ENCODE data around the gene GRM2.

GRM2 gene

DNA sequence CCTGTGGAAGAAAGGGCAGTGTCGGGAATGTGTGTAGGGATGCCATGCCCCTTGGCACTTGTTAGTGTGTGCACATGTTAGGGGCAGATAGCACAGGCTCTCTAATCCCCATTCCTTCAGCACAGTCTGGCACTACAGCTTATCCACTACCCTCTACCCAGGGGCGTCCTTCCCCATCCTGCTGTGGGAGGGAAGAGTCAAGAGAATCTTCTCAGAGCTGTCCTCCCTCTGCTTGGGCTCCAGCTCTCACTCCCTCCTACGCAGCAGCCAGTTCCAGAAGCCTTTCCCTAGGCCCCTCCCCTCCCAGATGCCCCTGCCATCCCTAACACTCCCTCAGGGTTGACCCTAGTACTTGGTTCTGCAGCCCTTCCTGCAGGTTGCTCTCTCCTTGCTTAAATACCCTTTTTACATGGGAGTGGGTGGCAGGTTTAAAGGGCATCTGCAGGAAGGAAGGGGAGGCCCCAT, 815 bp upstream of the GRM2 start:
- H3K4me1 ChIP-seq (ENCODE audit: insufficient read depth, low read length) = peaks cover 12% of the 10 kb centered on the region; the same call in 1 of the 2 replicates
- H3K36me3 ChIP-seq (ENCODE audit: insufficient read depth, low read length) = no peaks in the 10 kb centered on the region
- no peaks in the 10 kb centered on the region for H3K9me3 ChIP-seq (ENCODE audit: control insufficient read depth, insufficient read depth, low read length)
- no peak overlapping the region for H3K9ac ChIP-seq (ENCODE audit: low read depth, low read length)

- Histone ChIP-seq H3K9ac (ENCODE audit: low read depth, low read length) (no peak overlapping the region), H3K9me3 (ENCODE audit: control insufficient read depth, insufficient read depth, low read length) (no peaks in the 10 kb centered on the region), H3K4me1 (ENCODE audit: insufficient read depth, low read length) (peaks cover 4% of the 10 kb centered on the region; the same call in 1 of the 2 replicates), H3K36me3 (ENCODE audit: insufficient read depth, low read length) (no peaks in the 10 kb centered on the region)
These were observed 1.5 kb downstream of the GRM2 start for GRCh38 chr3:51708216-51708845.

GRCh38 chr3:51709004-51709420, 2.1 kb downstream of the GRM2 start:
- no peaks in the 10 kb centered on the region for H3K4me1 ChIP-seq (ENCODE audit: insufficient read depth, low read length)
- no peak overlapping the region for H3K9ac ChIP-seq (ENCODE audit: low read depth, low read length)
- no peaks in the 10 kb centered on the region for H3K36me3 ChIP-seq (ENCODE audit: insufficient read depth, low read length)
- H3K9me3 ChIP-seq (ENCODE audit: control insufficient read depth, insufficient read depth, low read length) = no peaks in the 10 kb centered on the region

- Histone ChIP-seq H3K9ac (ENCODE audit: low read depth, low read length) (no peak overlapping the region), H3K4me1 (ENCODE audit: insufficient read depth, low read length) (no peaks in the 10 kb centered on the region), H3K9me3 (ENCODE audit: control insufficient read depth, insufficient read depth, low read length) (no peaks in the 10 kb centered on the region), H3K36me3 (ENCODE audit: insufficient read depth, low read length) (no peaks in the 10 kb centered on the region)
These were observed 2.8 kb downstream of the GRM2 start for GRCh38 chr3:51709675-51710074.

GRCh38 chr3:51710631-51711351, 3.9 kb downstream of the GRM2 start:
- no peak overlapping the region for H3K9ac ChIP-seq (ENCODE audit: low read depth, low read length)
- no peaks in the 10 kb centered on the region for H3K4me1 ChIP-seq (ENCODE audit: insufficient read depth, low read length)
- no peaks in the 10 kb centered on the region for H3K9me3 ChIP-seq (ENCODE audit: control insufficient read depth, insufficient read depth, low read length)
- no peaks in the 10 kb centered on the region for H3K36me3 ChIP-seq (ENCODE audit: insufficient read depth, low read length)

- H3K9ac ChIP-seq (ENCODE audit: low read depth, low read length) = no peak overlapping the region
- H3K36me3 ChIP-seq (ENCODE audit: insufficient read depth, low read length) = no peaks in the 10 kb centered on the region
- no peaks in the 10 kb centered on the region for H3K9me3 ChIP-seq (ENCODE audit: control insufficient read depth, insufficient read depth, low read length)
- H3K4me1 ChIP-seq (ENCODE audit: insufficient read depth, low read length) = no peaks in the 10 kb centered on the region
These were observed 4.6 kb downstream of the GRM2 start for GRCh38 chr3:51711352-51712037.

DNA sequence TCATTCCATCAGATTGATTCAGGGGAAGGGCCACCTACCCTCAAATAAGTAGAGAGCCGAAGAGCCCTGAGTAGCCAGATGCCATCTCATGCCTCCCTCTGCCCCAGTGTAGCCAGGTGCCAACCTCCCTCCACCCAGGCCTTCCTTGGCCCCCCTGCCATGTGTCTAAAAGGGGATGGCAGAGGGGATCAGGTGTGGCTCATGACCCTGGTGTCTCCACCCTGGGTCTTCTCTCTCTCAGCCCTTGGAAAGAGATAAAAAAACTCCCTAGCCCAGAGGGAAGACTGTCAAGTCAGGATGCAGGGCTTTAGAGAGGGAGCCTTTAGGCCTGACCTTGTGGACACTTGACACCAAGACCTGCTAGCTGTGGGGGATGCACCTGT, 5.2 kb downstream of the GRM2 start:
- no peaks in the 10 kb centered on the region for H3K4me1 ChIP-seq (ENCODE audit: insufficient read depth, low read length)
- no peaks in the 10 kb centered on the region for H3K36me3 ChIP-seq (ENCODE audit: insufficient read depth, low read length)
- no peak overlapping the region for H3K9ac ChIP-seq (ENCODE audit: low read depth, low read length)
- no peaks in the 10 kb centered on the region for H3K9me3 ChIP-seq (ENCODE audit: control insufficient read depth, insufficient read depth, low read length)

DNA sequence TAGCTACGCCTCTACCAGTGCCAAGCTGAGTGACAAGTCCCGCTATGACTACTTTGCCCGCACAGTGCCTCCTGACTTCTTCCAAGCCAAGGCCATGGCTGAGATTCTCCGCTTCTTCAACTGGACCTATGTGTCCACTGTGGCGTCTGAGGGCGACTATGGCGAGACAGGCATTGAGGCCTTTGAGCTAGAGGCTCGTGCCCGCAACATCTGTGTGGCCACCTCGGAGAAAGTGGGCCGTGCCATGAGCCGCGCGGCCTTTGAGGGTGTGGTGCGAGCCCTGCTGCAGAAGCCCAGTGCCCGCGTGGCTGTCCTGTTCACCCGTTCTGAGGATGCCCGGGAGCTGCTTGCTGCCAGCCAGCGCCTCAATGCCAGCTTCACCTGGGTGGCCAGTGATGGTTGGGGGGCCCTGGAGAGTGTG, 5.7 kb downstream of the GRM2 start:
- H3K4me1 ChIP-seq (ENCODE audit: insufficient read depth, low read length) = no peaks in the 10 kb centered on the region
- H3K36me3 ChIP-seq (ENCODE audit: insufficient read depth, low read length) = no peaks in the 10 kb centered on the region
- H3K9me3 ChIP-seq (ENCODE audit: control insufficient read depth, insufficient read depth, low read length) = no peaks in the 10 kb centered on the region
- no peak overlapping the region for H3K9ac ChIP-seq (ENCODE audit: low read depth, low read length)

GRCh38 chr3:51712963-51713362, 6.1 kb downstream of the GRM2 start:
- H3K36me3 ChIP-seq (ENCODE audit: insufficient read depth, low read length) = no peaks in the 10 kb centered on the region
- no peaks in the 10 kb centered on the region for H3K9me3 ChIP-seq (ENCODE audit: control insufficient read depth, insufficient read depth, low read length)
- no peak overlapping the region for H3K9ac ChIP-seq (ENCODE audit: low read depth, low read length)
- H3K4me1 ChIP-seq (ENCODE audit: insufficient read depth, low read length) = no peaks in the 10 kb centered on the region

GRCh38 chr3:51715231-51715976, 8.5 kb downstream of the GRM2 start:
- Histone ChIP-seq H3K9me3 (ENCODE audit: control insufficient read depth, insufficient read depth, low read length) (no peaks in the 10 kb centered on the region), H3K9ac (ENCODE audit: low read depth, low read length) (no peak overlapping the region), H3K4me1 (ENCODE audit: insufficient read depth, low read length) (no peaks in the 10 kb centered on the region), H3K36me3 (ENCODE audit: insufficient read depth, low read length) (no peaks in the 10 kb centered on the region)

GRCh38 chr3:51715977-51716294, 9.1 kb downstream of the GRM2 start:
- Histone ChIP-seq H3K4me1 (ENCODE audit: insufficient read depth, low read length) (no peaks in the 10 kb centered on the region), H3K9me3 (ENCODE audit: control insufficient read depth, insufficient read depth, low read length) (no peaks in the 10 kb centered on the region), H3K36me3 (ENCODE audit: insufficient read depth, low read length) (no peaks in the 10 kb centered on the region), H3K9ac (ENCODE audit: low read depth, low read length) (no peak overlapping the region)

DNA sequence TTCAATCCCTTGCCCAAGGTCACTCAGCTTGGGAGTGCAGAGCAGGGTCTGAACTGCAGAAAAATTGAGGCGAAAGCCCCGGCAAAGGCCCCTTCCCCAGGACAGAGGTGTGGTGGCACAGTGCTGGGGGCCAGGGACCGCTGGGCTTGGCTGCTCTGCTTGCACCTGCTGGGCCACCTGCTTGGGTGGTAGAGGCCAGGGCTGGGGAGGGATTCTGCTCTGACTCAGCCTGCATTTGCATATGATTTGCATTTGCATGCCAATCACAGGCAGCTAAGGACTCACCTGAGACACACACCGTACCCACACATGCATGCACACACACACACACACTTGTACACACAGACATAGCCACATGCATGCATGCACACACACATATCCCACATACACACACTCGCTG, 9.9 kb downstream of the GRM2 start:
- H3K4me1 ChIP-seq (ENCODE audit: insufficient read depth, low read length) = no peaks in the 10 kb centered on the region; the same call in 1 of the 2 replicates
- no peak overlapping the region for H3K9ac ChIP-seq (ENCODE audit: low read depth, low read length)
- H3K36me3 ChIP-seq (ENCODE audit: insufficient read depth, low read length) = no peaks in the 10 kb centered on the region
- H3K9me3 ChIP-seq (ENCODE audit: control insufficient read depth, insufficient read depth, low read length) = no peaks in the 10 kb centered on the region

GRCh38 chr3:51717446-51717845, 10.6 kb downstream of the GRM2 start:
- no peaks in the 10 kb centered on the region; the same call in 1 of the 2 replicates for H3K9me3 ChIP-seq (ENCODE audit: control insufficient read depth, insufficient read depth, low read length)
- H3K9ac ChIP-seq (ENCODE audit: low read depth, low read length) = no peak overlapping the region
- H3K4me1 ChIP-seq (ENCODE audit: insufficient read depth, low read length) = no peaks in the 10 kb centered on the region; the same call in 1 of the 2 replicates
- H3K36me3 ChIP-seq (ENCODE audit: insufficient read depth, low read length) = no peaks in the 10 kb centered on the region

DNA sequence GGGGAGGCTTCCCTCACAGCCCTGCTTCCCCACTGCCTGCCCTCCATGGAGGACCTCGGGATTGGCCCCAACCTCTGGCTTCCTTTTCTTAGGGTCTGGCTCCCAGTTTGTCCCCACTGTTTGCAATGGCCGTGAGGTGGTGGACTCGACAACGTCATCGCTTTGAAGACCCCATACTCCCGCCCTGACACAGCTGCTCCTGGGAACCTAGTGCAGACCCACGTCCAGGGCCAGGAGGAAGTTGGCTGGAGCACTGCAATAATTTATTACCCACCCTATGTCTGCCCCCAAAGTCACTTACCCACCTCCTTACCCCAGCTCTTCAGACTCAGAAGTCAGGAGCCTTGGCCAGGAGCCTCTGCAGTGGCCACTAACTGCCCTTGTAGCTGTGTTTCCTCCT, 11.1 kb downstream of the GRM2 start:
- Histone ChIP-seq H3K36me3 (ENCODE audit: insufficient read depth, low read length) (no peaks in the 10 kb centered on the region), H3K4me1 (ENCODE audit: insufficient read depth, low read length) (no peaks in the 10 kb centered on the region; the same call in 1 of the 2 replicates), H3K9ac (ENCODE audit: low read depth, low read length) (no peak overlapping the region), H3K9me3 (ENCODE audit: control insufficient read depth, insufficient read depth, low read length) (no peaks in the 10 kb centered on the region; the same call in 1 of the 2 replicates)
